H54 (cell line): ENCODE measurements around the gene MICALL1.

Experiments
- DNase-seq: peaks from one replicate; pipeline ENCODE4 v3.0.0; 2011; ENCODE audit warnings: low spot score, mixed read lengths; ENCODE audit not compliant: insufficient read length
- FAIRE-seq: peaks from 3 replicates; lab custom pipeline; 2011; peaks lifted over from hg19 to GRCh38; lab: Jason Lieb, UNC
- POLR2A ChIP-seq: IDR thresholded peaks from 2 replicates; pipeline ENCODE4 v1.6.1; 2011; ENCODE audit warnings: low read depth, mild to moderate bottlenecking, low read length

Gene MICALL1

GRCh38 chr22:37893583-37893983 lies 12.5 kb upstream of the MICALL1 start:
- DNase-seq, result no peak
- no peak for FAIRE-seq
- TF ChIP-seq POLR2A, result no peak

DNA sequence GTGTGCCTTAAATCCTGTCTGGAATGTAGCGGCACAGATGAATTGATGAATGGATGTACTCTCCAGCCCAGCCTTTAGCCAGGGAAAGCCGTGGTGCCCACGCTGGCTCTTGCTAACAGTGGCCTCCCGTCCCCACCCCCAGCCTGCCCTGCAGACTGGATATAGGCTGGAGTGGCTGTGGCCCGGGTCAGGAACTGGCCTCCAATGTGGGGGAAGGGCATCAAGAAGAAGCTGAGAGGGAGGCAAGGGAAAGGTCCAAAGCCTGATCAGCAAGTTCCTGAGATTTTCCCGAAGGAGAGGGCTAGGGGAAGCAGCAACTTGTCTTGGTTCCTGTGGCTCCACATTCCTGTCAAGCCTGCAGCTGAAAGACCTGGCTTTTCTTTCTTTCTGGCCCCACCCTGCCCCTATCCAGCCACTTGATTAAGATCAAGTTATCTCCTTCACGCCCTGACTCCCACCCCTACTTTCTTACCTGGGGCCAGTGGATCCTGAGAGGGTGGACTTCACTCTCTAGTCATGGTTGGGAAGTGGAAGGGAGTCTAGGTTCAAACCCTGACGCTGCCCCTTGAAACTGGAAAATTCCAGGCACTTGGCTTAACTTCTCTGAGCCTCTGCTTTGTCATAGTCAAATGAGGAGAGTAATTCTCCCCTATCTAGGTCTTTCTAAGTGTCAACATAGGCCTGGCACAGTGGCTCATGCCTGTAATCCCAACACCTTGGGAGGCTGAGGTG lies 11.0 kb upstream of the MICALL1 start:
- no peak for TF ChIP-seq POLR2A
- DNase-seq (no peak), FAIRE-seq (no peak)

GRCh38 chr22:37896181-37896592 lies 9.9 kb upstream of the MICALL1 start:
- FAIRE-seq, result no peak
- no peak for TF ChIP-seq POLR2A
- no peak for DNase-seq

GRCh38 chr22:37896939-37897338 lies 9.2 kb upstream of the MICALL1 start:
- no peak for DNase-seq
- FAIRE-seq, result no peak

GRCh38 chr22:37897807-37898206 lies 8.3 kb upstream of the MICALL1 start:
- no peak for FAIRE-seq
- TF ChIP-seq POLR2A, result no peak
- no peak for DNase-seq

More at GRCh38 chr22:37896939-37897338, 9.2 kb upstream of the MICALL1 start:
- TF ChIP-seq POLR2A, result no peak

GRCh38 chr22:37898441-37899181 lies 7.5 kb upstream of the MICALL1 start:
- DNase-seq (no peak), FAIRE-seq (no peak)
- no peak for TF ChIP-seq POLR2A

- DNase-seq, result peak; percentile 83
Measured at GRCh38 chr22:37904572-37905533, 1.2 kb upstream of the MICALL1 start.

DNA sequence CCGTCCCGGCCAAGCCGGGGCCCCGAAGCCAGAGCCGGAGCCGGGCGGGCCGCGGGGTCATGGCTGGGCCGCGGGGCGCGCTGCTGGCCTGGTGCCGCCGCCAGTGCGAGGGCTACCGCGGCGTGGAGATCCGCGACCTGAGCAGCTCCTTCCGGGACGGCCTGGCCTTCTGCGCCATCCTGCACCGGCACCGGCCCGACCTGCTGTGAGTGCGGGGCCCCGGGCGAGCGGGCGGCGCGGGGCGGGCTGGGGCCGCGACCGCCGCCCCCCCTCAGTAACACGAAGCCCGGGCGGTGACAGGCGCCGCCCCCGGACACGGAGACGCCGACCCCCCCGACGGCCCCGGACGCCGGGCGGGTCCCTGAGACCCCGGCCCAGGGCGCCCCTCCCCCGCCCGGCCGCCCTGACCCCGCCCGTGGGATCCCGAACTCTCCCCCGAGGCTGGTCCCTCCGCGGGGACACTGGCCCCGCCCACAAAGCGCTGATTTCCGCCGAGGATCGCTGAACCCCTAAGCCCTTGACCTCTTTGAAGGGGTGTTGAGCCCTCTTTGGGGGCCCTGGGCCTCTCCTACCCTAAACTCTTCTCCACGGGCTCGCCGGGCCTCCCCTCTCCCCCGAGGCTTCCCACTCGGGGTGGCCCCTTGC lies 389 bp downstream of the MICALL1 start:
- TF ChIP-seq POLR2A, result no peak
- DNase-seq (peak; percentile 34), FAIRE-seq (no peak)

More at GRCh38 chr22:37904572-37905533, 1.2 kb upstream of the MICALL1 start:
- no peak for TF ChIP-seq POLR2A
- peak; percentile 93 for FAIRE-seq

- FAIRE-seq (no peak), DNase-seq (no peak)
- TF ChIP-seq POLR2A, result no peak
Measured at GRCh38 chr22:37907036-37907954, 1.2 kb downstream of the MICALL1 start.

- FAIRE-seq (no peak), DNase-seq (no peak)
- TF ChIP-seq POLR2A, result no peak
Measured at GRCh38 chr22:37909766-37910165, 3.7 kb downstream of the MICALL1 start.

DNA sequence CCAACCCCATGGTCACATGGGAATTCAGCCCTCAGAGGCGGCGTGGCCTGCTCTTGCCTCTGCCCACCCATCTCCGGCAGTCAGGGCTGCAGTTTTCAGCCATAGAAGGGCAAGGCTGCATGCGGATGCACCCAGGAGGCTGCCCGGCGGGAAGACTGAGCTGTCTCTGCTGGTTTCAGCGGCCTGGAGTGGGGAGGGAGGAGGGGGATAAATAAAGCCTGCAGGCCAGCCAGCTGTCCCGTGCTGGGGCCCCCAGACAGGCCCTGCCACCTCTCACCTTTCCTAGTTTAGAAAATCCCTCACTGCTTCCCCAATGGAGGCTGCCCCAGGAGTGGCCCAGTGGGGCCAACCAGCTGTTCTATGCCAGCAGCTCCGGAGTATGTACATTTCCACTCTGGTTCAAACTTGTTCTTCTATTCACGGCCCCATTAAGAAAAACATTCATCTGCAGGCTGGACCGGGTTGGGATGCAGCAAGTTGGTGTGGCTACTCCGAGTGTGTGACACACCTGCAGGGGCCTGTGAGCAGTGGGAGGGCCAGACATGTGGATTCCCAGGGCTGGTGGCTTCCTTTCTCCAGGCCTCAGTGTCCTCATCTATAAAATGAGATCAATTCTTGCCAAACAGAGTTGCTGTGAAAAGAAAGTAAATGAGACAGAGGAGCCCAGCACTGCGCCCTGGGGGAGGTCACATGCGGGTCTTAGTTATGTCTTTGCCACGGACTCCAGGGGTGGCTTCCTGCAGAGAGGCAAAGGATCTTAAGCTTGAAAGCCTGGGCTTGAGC lies 5.0 kb downstream of the MICALL1 start:
- DNase-seq (no peak), FAIRE-seq (no peak)
- no peak for TF ChIP-seq POLR2A
